Kidney epithelial cell (primary cell): ENCODE data around the gene BCAS3. TPM values are rescaled to one million over a fixed set of nuclear protein-coding genes. Genes with fewer than 3 reads are reported as not detected.

Source experiments
- DNase-seq: peaks from one replicate; pipeline ENCODE4 v3.0.0-alpha.2; 2010; ENCODE audit warnings: low read depth
- H3K27me3 ChIP-seq: 2 replicates; pipeline ENCODE4 v1.6.0; 2011; ENCODE audit warnings: low read length; ENCODE audit not compliant: control insufficient read depth, insufficient read depth
- H3K36me3 ChIP-seq: 2 replicates; pipeline ENCODE4 v1.5.1; 2011; ENCODE audit warnings: low read length; ENCODE audit not compliant: control insufficient read depth, insufficient read depth
- H3K4me3 ChIP-seq: 2 replicates; pipeline ENCODE4 v1.5.1; 2011; ENCODE audit warnings: low read depth, mild to moderate bottlenecking, control low read depth, low read length
- CTCF ChIP-seq: IDR thresholded peaks from 2 replicates; pipeline ENCODE4 v1.5.1; 2011; ENCODE audit warnings: mild to moderate bottlenecking, moderate library complexity, low read length, control low read depth, inconsistent platforms; ENCODE audit not compliant: insufficient read depth, poor library complexity, severe bottlenecking
- total RNA-seq: library from RNA; depleted of rRNA; stranded (reverse); fragments of >200 nt; gene quantifications from 2 replicates; pipeline ENCODE4 v1.2.3, GENCODE V29; 2015

BCAS3 gene
- total RNA-seq, 1 donor from 2014 or later = 26.7 TPM

GRCh38 chr17:61331886-61332285 lies 654.2 kb downstream of the BCAS3 start:
- no peak for TF ChIP-seq CTCF
- Histone ChIP-seq H3K4me3 (no peak overlapping the region), H3K36me3 (no peaks in the 10 kb centered on the region), H3K27me3 (peaks cover 2% of the 10 kb centered on the region)
- DNase-seq = no peak

- no peak overlapping the region for H3K4me3 ChIP-seq
- no peaks in the 10 kb centered on the region for H3K36me3 ChIP-seq
These were observed 655.5 kb downstream of the BCAS3 start for GRCh38 chr17:61333136-61333535.

GRCh38 chr17:61334673-61335072 lies 657.0 kb downstream of the BCAS3 start:
- Histone ChIP-seq H3K27me3 (peaks cover 2% of the 10 kb centered on the region), H3K4me3 (no peak overlapping the region), H3K36me3 (no peaks in the 10 kb centered on the region)
- no peak for DNase-seq
- TF ChIP-seq CTCF = no peak

More at GRCh38 chr17:61333136-61333535, 655.5 kb downstream of the BCAS3 start:
- no peak for DNase-seq
- no peak for TF ChIP-seq CTCF
- peaks cover 2% of the 10 kb centered on the region for H3K27me3 ChIP-seq

GRCh38 chr17:61335105-61335844 lies 657.6 kb downstream of the BCAS3 start:
- no peak for DNase-seq
- no peak for TF ChIP-seq CTCF
- no peak overlapping the region for H3K4me3 ChIP-seq
- no peaks in the 10 kb centered on the region for H3K36me3 ChIP-seq
- H3K27me3 ChIP-seq = peaks cover 2% of the 10 kb centered on the region

GRCh38 chr17:61335845-61336655 lies 658.4 kb downstream of the BCAS3 start:
- H3K27me3 ChIP-seq = peaks cover 2% of the 10 kb centered on the region
- no peak for DNase-seq
- no peak for TF ChIP-seq CTCF
- no peak overlapping the region for H3K4me3 ChIP-seq
- no peaks in the 10 kb centered on the region for H3K36me3 ChIP-seq
